ENCODE measurements around the gene RRM2.

The RRM2 gene

GRCh38 chr2:10083692-10084211 lies 38.8 kb upstream of the RRM2 start:
- no peaks in the 10 kb centered on the region for H3K27me3 ChIP-seq (ENCODE audit: insufficient read depth, low read length, poor library complexity, severe bottlenecking)

GRCh38 chr2:10084223-10084865 lies 38.2 kb upstream of the RRM2 start:
- no peak overlapping the region for H3K4me2 ChIP-seq (ENCODE audit: low read depth, low read length, poor library complexity, severe bottlenecking)
- no peaks in the 10 kb centered on the region for H3K79me2 ChIP-seq (ENCODE audit: insufficient read depth, low read length)
- H2AFZ ChIP-seq (ENCODE audit: low read length) = no peak overlapping the region
- no peaks in the 10 kb centered on the region for H3K36me3 ChIP-seq (ENCODE audit: insufficient read depth, low read length)
- no peak for TF ChIP-seq CTCF (conservative IDR thresholded peaks at IDR 0.05; ENCODE audit: low read length)
- TF ChIP-seq EZH2phosphoT487 (IDR thresholded peaks at IDR 0.05; ENCODE audit: borderline replicate concordance) = no peak
- peaks cover 11% of the 10 kb centered on the region for H3K4me1 ChIP-seq (ENCODE audit: insufficient read depth, low read length, poor library complexity, severe bottlenecking)
- H3K9me3 ChIP-seq (ENCODE audit: insufficient read depth, low read depth, low read length) = no peaks in the 10 kb centered on the region
- no peak overlapping the region for H3K4me3 ChIP-seq (ENCODE audit: low read length, poor library complexity, severe bottlenecking)
- no peaks in the 10 kb centered on the region for H3K27me3 ChIP-seq (ENCODE audit: insufficient read depth, low read length, poor library complexity, severe bottlenecking)
- no peaks in the 10 kb centered on the region for H4K20me1 ChIP-seq (ENCODE audit: insufficient read depth, low read length, poor library complexity, severe bottlenecking)
- no peak overlapping the region for H3K9ac ChIP-seq (ENCODE audit: low read depth, low read length, poor library complexity, severe bottlenecking)
- peaks cover 3% of the 10 kb centered on the region; the same call in 1 of the 2 replicates for H3F3A ChIP-seq (ENCODE audit: low read depth)
- H3K9me2 ChIP-seq (replicated peaks; ENCODE audit: low read depth, low read length) = no peaks in the 10 kb centered on the region

More at GRCh38 chr2:10083692-10084211, 38.8 kb upstream of the RRM2 start:
- Histone ChIP-seq H3K9me2 (replicated peaks; ENCODE audit: low read depth, low read length) (no peaks in the 10 kb centered on the region), H3K36me3 (ENCODE audit: insufficient read depth, low read length) (no peaks in the 10 kb centered on the region), H3K4me2 (ENCODE audit: low read depth, low read length, poor library complexity, severe bottlenecking) (no peak overlapping the region), H3K4me3 (ENCODE audit: low read length, poor library complexity, severe bottlenecking) (no peak overlapping the region), H4K20me1 (ENCODE audit: insufficient read depth, low read length, poor library complexity, severe bottlenecking) (no peaks in the 10 kb centered on the region), H2AFZ (ENCODE audit: low read length) (no peak overlapping the region), H3K9ac (ENCODE audit: low read depth, low read length, poor library complexity, severe bottlenecking) (no peak overlapping the region), H3K79me2 (ENCODE audit: insufficient read depth, low read length) (no peaks in the 10 kb centered on the region), H3K4me1 (ENCODE audit: insufficient read depth, low read length, poor library complexity, severe bottlenecking) (peaks cover 11% of the 10 kb centered on the region), H3K9me3 (ENCODE audit: insufficient read depth, low read depth, low read length) (no peaks in the 10 kb centered on the region), H3F3A (ENCODE audit: low read depth) (peaks cover 3% of the 10 kb centered on the region; the same call in 1 of the 2 replicates)
- TF ChIP-seq EZH2phosphoT487 (IDR thresholded peaks at IDR 0.05; ENCODE audit: borderline replicate concordance) (no peak), CTCF (conservative IDR thresholded peaks at IDR 0.05; ENCODE audit: low read length) (no peak)

- Histone ChIP-seq H3K4me1 (ENCODE audit: insufficient read depth, low read length, poor library complexity, severe bottlenecking) (peaks cover 11% of the 10 kb centered on the region), H3K9me2 (replicated peaks; ENCODE audit: low read depth, low read length) (no peaks in the 10 kb centered on the region), H2AFZ (ENCODE audit: low read length) (no peak overlapping the region), H4K20me1 (ENCODE audit: insufficient read depth, low read length, poor library complexity, severe bottlenecking) (no peaks in the 10 kb centered on the region), H3F3A (ENCODE audit: low read depth) (peaks cover 3% of the 10 kb centered on the region; the same call in 1 of the 2 replicates), H3K9me3 (ENCODE audit: insufficient read depth, low read depth, low read length) (no peaks in the 10 kb centered on the region), H3K4me3 (ENCODE audit: low read length, poor library complexity, severe bottlenecking) (no peak overlapping the region), H3K9ac (ENCODE audit: low read depth, low read length, poor library complexity, severe bottlenecking) (no peak overlapping the region), H3K36me3 (ENCODE audit: insufficient read depth, low read length) (no peaks in the 10 kb centered on the region), H3K79me2 (ENCODE audit: insufficient read depth, low read length) (no peaks in the 10 kb centered on the region), H3K27me3 (ENCODE audit: insufficient read depth, low read length, poor library complexity, severe bottlenecking) (no peaks in the 10 kb centered on the region), H3K4me2 (ENCODE audit: low read depth, low read length, poor library complexity, severe bottlenecking) (no peak overlapping the region)
- no peak for TF ChIP-seq CTCF (conservative IDR thresholded peaks at IDR 0.05; ENCODE audit: low read length)
- no peak for TF ChIP-seq EZH2phosphoT487 (IDR thresholded peaks at IDR 0.05; ENCODE audit: borderline replicate concordance)
Measured at GRCh38 chr2:10085043-10085667, 37.4 kb upstream of the RRM2 start.

Data from Loucy (cell line).